B cell (primary cell): Measurements from ENCODE around the gene ERN1. TPM values are rescaled to one million over a fixed set of nuclear protein-coding genes. Genes with fewer than 3 reads are reported as not detected.

Experiments
- ATAC-seq: fragments of 200-7000 bp; cut with Tn5 transposase; one replicate; pipeline ENCODE4 v1.10.0; 2021; ENCODE audit warnings: low read depth, mild to moderate bottlenecking, moderate number of reproducible peaks, moderate library complexity
- CTCF ChIA-PET: fragments of 350-600 bp; sonication (Branson Sonifier 250); formaldehyde crosslinking; loops from one replicate; lab custom pipeline; 2021; ENCODE audit warnings: antibody characterized with exemption, inconsistent platforms; lab: Charles Lee
- POLR2A ChIA-PET: fragments of 350-600 bp; sonication (Branson Sonifier 250); formaldehyde crosslinking; loops from one replicate; lab custom pipeline; 2021; ENCODE audit warnings: antibody characterized with exemption; lab: Charles Lee
- DNase-seq: peaks from one replicate; pipeline ENCODE4 v3.0.0; 2013
- H2AFZ ChIP-seq: 2 replicates; pipeline ENCODE4 v1.6.1; 2012; ENCODE audit warnings: mild to moderate bottlenecking, low read depth, low read length; ENCODE audit not compliant: insufficient read depth, poor library complexity, severe bottlenecking
- H3K27ac ChIP-seq, 2 donors: 1 replicate in 1 of 2; 2 replicates in 1 of 2; pipeline ENCODE4 v1.5.1; 2012 to 2013; ENCODE audit warnings: low read length in 2 of 2, mild to moderate bottlenecking in 2 of 2, moderate library complexity in 1 of 2
- H3K27me3 ChIP-seq, 4 experiments: fragments of 200-600 bp in 1 of 4; sonication (generic) in 1 of 4; replicated peaks in 1 of 4; 1 replicate in 2 of 4; 2 replicates in 2 of 4; pipeline versions ENCODE4 v1.6.1 to v1.7.0; 2013 to 2016; ENCODE audit warnings: low read length in 3 of 4, mild to moderate bottlenecking in 2 of 4, mixed read lengths in 1 of 4, moderate library complexity in 1 of 4; ENCODE audit not compliant: insufficient read depth in 4 of 4, control insufficient read depth in 3 of 4; ENCODE audit errors: control extremely low read depth in 1 of 4
- H3K36me3 ChIP-seq, 2 experiments: replicated peaks in 1 of 2; 1 replicate in 1 of 2; 2 replicates in 1 of 2; pipeline versions ENCODE4 v1.6.1 to v1.7.1; 2013; ENCODE audit warnings: low read length in 1 of 2; ENCODE audit not compliant: insufficient read depth in 2 of 2, control insufficient read depth in 1 of 2; ENCODE audit errors: control extremely low read depth in 1 of 2, extremely low read depth in 1 of 2
- H3K4me1 ChIP-seq, 2 donors: fragments of 200-600 bp in 1 of 2; sonication (generic) in 1 of 2; 1 replicate in 1 of 2; 2 replicates in 1 of 2; pipeline versions ENCODE4 v1.5.1 to v1.6.1; 2013 to 2017; ENCODE audit warnings: low read length in 2 of 2; ENCODE audit not compliant: control insufficient read depth in 2 of 2, insufficient read depth in 2 of 2
- H3K4me2 ChIP-seq: replicated peaks from 2 replicates; pipeline ENCODE3; 2012; ENCODE audit warnings: mild to moderate bottlenecking, low read depth, low read length; ENCODE audit not compliant: poor library complexity, severe bottlenecking
- H3K4me3 ChIP-seq, 5 experiments: fragments of 200-600 bp in 1 of 5; sonication (generic) in 1 of 5; 1 replicate in 3 of 5; 2 replicates in 2 of 5; pipeline versions ENCODE4 v1.5.1 to v1.7.0; 2011 to 2016; ENCODE audit warnings: low read length in 4 of 5, mild to moderate bottlenecking in 4 of 5, low read depth in 2 of 5, control low read depth in 1 of 5, moderate library complexity in 1 of 5; ENCODE audit not compliant: insufficient read depth in 1 of 5; ENCODE audit errors: control extremely low read depth in 1 of 5, extremely low read depth in 1 of 5
- H3K79me2 ChIP-seq: fragments of 200-600 bp; sonication (generic); one replicate; pipeline ENCODE4 v1.6.0; 2016; ENCODE audit warnings: low read length; ENCODE audit not compliant: control insufficient read depth, insufficient read depth
- H3K9ac ChIP-seq: fragments of 200-600 bp; sonication (generic); 2 replicates; pipeline ENCODE4 v1.6.1; 2017; ENCODE audit warnings: mild to moderate bottlenecking, low read length, moderate library complexity
- H3K9me3 ChIP-seq, 3 donors: one replicate each; pipeline versions ENCODE4 v1.6.1 to v1.7.1; 2013; ENCODE audit warnings: low read length in 2 of 3; ENCODE audit not compliant: control insufficient read depth in 2 of 3, insufficient read depth in 1 of 3; ENCODE audit errors: control extremely low read depth in 1 of 3
- H4K20me1 ChIP-seq: 2 replicates; pipeline ENCODE4 v1.6.0; 2012; ENCODE audit warnings: mild to moderate bottlenecking, low read length; ENCODE audit not compliant: insufficient read depth, control insufficient read depth, poor library complexity, severe bottlenecking
- H3K27ac Mint-ChIP-seq: one replicate; pipeline ENCODE4 v1.8.0; 2021; ENCODE audit warnings: mixed read lengths
- H3K27me3 Mint-ChIP-seq: one replicate; pipeline ENCODE4 v1.8.0; 2021; ENCODE audit warnings: mixed read lengths
- H3K4me1 Mint-ChIP-seq: one replicate; pipeline ENCODE4 v1.8.0; 2021; ENCODE audit warnings: mixed read lengths
- H3K4me3 Mint-ChIP-seq: one replicate; pipeline ENCODE4 v1.8.0; 2021; ENCODE audit warnings: mixed read lengths
- H3K9me3 Mint-ChIP-seq: one replicate; pipeline ENCODE4 v1.8.0; 2022; ENCODE audit warnings: mixed read lengths; ENCODE audit not compliant: insufficient read depth
- EZH2 ChIP-seq: IDR thresholded peaks from 2 replicates; pipeline ENCODE4 v1.6.1; 2012; ENCODE audit warnings: borderline replicate concordance, low read depth, mild to moderate bottlenecking, moderate library complexity, low read length; ENCODE audit not compliant: insufficient read depth, poor library complexity, severe bottlenecking
- WGBS: methylation state at CpG from one replicate; pipeline ENCODE4 v1.1.5; 2013; ENCODE audit warnings: missing lambda C conversion rate; ENCODE audit not compliant: insufficient coverage; 5-methylcytosine and 5-hydroxymethylcytosine counted together
- intact Hi-C: fragments of 100-400 bp; cut with micrococcal nuclease; formaldehyde crosslinking; loops from one replicate; pipeline ENCODE4 v1.10.0; 2022
- polyA plus RNA-seq: library from polyadenylated mRNA; depleted of rRNA; stranded (reverse); fragments of >200 nt; gene quantifications from 2 replicates; pipeline ENCODE4 v1.2.3, GENCODE V29; 2012
- total RNA-seq, 2 donors: library from RNA; stranded (reverse); fragments of 120-200 nt in 1 of 2; gene quantifications; 1 replicate in 1 of 2; 2 replicates in 1 of 2; pipeline versions ENCODE4 v1.2.3 to v1.2.4, GENCODE V29; 2013 to 2022
- TF ChIP-seq, protein P1 (sequence below): fragments of 200-600 bp; IDR thresholded peaks from one replicate; pipeline ENCODE4 v1.8.0; 2022; ENCODE audit warnings: antibody characterized with exemption, mild to moderate bottlenecking

ERN1 gene
- total and polyA plus RNA-seq, 2 donors (not counting 1 experiment from before 2014, with no cell fraction given): 7.0 to 19.4 TPM

DNA sequence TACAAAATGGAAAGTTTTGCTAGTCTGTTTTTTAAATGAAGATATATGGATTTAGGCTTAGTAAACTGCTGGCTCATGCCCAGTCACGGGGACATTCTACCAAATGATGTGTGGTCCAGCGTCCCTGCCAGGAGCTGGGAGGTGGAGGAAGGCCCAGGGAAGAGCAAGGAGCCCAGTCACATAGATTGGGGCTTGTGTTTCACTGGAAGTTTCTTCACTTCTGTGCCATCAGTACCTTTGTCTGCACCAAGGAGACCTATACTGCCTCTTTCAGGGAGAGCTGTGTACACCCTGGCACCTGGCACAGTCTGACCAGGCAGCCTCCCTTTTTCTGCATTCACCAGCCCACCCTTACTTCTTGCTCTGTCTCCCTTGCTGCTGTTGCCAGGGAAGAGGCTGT is 32.6 kb upstream of the ERN1 start:
- no peak overlapping the region for H3K4me3 ChIP-seq
- H3K79me2 ChIP-seq: no peaks in the 10 kb centered on the region
- no peaks in the 10 kb centered on the region for H3K27me3 Mint-ChIP-seq
- H3K4me1 Mint-ChIP-seq: no peaks in the 10 kb centered on the region
- H3K9me3 ChIP-seq: no peaks in the 10 kb centered on the region
- H3K9ac ChIP-seq: no peak overlapping the region
- no peak overlapping the region for H2AFZ ChIP-seq
- POLR2A ChIA-PET: no interaction called here
- ATAC-seq (no peak), DNase-seq (no peak)
- H3K27ac ChIP-seq: no peak overlapping the region
- no peak overlapping the region for H3K4me3 Mint-ChIP-seq
- intact Hi-C loops: no loop called here
- no peaks in the 10 kb centered on the region for H3K9me3 Mint-ChIP-seq
- TF ChIP-seq, protein P1, sequence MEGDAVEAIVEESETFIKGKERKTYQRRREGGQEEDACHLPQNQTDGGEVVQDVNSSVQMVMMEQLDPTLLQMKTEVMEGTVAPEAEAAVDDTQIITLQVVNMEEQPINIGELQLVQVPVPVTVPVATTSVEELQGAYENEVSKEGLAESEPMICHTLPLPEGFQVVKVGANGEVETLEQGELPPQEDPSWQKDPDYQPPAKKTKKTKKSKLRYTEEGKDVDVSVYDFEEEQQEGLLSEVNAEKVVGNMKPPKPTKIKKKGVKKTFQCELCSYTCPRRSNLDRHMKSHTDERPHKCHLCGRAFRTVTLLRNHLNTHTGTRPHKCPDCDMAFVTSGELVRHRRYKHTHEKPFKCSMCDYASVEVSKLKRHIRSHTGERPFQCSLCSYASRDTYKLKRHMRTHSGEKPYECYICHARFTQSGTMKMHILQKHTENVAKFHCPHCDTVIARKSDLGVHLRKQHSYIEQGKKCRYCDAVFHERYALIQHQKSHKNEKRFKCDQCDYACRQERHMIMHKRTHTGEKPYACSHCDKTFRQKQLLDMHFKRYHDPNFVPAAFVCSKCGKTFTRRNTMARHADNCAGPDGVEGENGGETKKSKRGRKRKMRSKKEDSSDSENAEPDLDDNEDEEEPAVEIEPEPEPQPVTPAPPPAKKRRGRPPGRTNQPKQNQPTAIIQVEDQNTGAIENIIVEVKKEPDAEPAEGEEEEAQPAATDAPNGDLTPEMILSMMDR: no peak
- TF ChIP-seq EZH2: no peak
- H4K20me1 ChIP-seq: no peaks in the 10 kb centered on the region
- no peaks in the 10 kb centered on the region for H3K36me3 ChIP-seq
- H3K27me3 ChIP-seq: no peaks in the 10 kb centered on the region
- H3K4me2 ChIP-seq: no peak overlapping the region
- CTCF ChIA-PET: no interaction called here
- no peaks in the 10 kb centered on the region for H3K4me1 ChIP-seq
- H3K27ac Mint-ChIP-seq: no peak overlapping the region
- WGBS: 100% methylated on average over 1 of the region's 2 CpGs

DNA sequence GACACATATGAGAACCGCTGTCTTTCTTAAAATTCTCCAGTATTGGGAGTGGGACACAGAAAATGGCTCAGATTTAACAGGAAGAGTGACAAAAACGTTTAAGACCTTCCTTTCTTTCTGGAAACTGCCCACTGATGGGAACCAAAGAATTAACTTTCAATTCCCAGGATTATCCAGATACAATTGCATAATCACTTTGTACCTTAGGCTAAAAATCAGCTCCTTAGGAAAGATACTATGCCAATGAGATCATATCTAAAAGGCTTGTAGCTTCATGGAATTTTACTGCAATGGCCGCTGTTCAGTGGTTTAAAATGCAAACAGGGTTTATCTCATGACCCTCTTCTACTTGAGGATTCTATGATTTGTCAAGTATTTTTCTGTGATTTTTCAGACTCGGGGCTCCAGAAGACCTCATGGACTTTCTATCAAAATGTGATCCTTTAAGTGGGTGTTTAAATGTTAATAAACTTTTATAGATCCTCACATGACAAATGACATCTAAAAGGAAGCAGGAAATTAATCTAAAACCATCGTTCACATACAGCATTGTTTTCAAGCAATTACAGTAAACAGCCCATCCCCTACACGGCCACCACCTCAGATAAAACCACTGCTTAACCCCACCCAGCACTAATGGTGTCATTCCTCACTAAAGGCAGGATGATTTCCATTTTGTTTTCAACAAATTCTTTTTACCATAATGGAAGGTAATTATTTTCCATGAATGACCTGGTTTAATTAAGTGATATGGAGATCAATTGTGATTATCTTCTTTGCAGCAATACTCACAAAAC is 31.6 kb upstream of the ERN1 start:
- Histone ChIP-seq H3K79me2 (no peaks in the 10 kb centered on the region), H3K9me3 (no peaks in the 10 kb centered on the region), H2AFZ (no peak overlapping the region), H3K4me2 (no peak overlapping the region), H3K27me3 (no peaks in the 10 kb centered on the region), H3K4me1 (no peaks in the 10 kb centered on the region), H3K9ac (no peak overlapping the region), H3K4me3 (no peak overlapping the region), H3K36me3 (no peaks in the 10 kb centered on the region), H3K27ac (no peak overlapping the region), H4K20me1 (no peaks in the 10 kb centered on the region)
- no peaks in the 10 kb centered on the region for H3K4me1 Mint-ChIP-seq
- DNase-seq (no peak), ATAC-seq (no peak)
- no peaks in the 10 kb centered on the region for H3K27me3 Mint-ChIP-seq
- intact Hi-C loops: no loop called here
- H3K27ac Mint-ChIP-seq: no peak overlapping the region
- H3K9me3 Mint-ChIP-seq: no peaks in the 10 kb centered on the region
- CTCF ChIA-PET: no interaction called here
- TF ChIP-seq EZH2: no peak
- TF ChIP-seq, protein P1: no peak
- POLR2A ChIA-PET: no interaction called here
- H3K4me3 Mint-ChIP-seq: no peak overlapping the region
- 92% methylated on average over 3 of the region's 6 CpGs for WGBS
